ENCODE data around the gene ZNF80.

The ZNF80 gene

GRCh38 chr3:114205541-114205940, 31.8 kb downstream of the ZNF80 start:
- DNase-seq (ENCODE audit: low read depth) = no peak
- TF ChIP-seq, protein P1, sequence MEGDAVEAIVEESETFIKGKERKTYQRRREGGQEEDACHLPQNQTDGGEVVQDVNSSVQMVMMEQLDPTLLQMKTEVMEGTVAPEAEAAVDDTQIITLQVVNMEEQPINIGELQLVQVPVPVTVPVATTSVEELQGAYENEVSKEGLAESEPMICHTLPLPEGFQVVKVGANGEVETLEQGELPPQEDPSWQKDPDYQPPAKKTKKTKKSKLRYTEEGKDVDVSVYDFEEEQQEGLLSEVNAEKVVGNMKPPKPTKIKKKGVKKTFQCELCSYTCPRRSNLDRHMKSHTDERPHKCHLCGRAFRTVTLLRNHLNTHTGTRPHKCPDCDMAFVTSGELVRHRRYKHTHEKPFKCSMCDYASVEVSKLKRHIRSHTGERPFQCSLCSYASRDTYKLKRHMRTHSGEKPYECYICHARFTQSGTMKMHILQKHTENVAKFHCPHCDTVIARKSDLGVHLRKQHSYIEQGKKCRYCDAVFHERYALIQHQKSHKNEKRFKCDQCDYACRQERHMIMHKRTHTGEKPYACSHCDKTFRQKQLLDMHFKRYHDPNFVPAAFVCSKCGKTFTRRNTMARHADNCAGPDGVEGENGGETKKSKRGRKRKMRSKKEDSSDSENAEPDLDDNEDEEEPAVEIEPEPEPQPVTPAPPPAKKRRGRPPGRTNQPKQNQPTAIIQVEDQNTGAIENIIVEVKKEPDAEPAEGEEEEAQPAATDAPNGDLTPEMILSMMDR (IDR thresholded peaks at IDR 0.05; ENCODE audit: insufficient read depth, low read depth, low read length, missing control alignments) = no peak
- H3K4me3 ChIP-seq (ENCODE audit: low read depth, low read length) = no peak overlapping the region

DNA sequence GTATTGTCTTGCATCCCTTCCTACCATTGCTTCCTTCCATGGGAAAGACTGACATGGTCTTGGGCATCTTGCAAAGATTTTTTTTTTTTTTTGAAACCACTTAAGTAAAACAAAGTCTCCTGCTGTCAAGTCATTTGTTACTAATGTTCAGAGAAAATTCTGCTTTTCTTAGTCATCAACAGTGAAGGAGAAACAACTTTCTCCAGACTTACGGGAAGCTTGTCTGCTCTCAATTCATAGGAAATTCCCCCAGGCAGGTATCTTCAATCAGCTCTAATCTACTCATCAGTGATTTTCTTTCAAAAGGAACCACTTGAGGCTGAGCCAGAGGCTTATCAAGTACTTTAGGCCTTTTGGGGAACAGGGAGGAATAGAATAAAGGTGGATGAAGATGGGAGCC, 42.6 kb downstream of the ZNF80 start:
- H3K4me3 ChIP-seq (ENCODE audit: low read depth, low read length) = no peak overlapping the region
- TF ChIP-seq, protein P1 (IDR thresholded peaks at IDR 0.05; ENCODE audit: insufficient read depth, low read depth, low read length, missing control alignments) = no peak
- DNase-seq (ENCODE audit: low read depth) = no peak

DNA sequence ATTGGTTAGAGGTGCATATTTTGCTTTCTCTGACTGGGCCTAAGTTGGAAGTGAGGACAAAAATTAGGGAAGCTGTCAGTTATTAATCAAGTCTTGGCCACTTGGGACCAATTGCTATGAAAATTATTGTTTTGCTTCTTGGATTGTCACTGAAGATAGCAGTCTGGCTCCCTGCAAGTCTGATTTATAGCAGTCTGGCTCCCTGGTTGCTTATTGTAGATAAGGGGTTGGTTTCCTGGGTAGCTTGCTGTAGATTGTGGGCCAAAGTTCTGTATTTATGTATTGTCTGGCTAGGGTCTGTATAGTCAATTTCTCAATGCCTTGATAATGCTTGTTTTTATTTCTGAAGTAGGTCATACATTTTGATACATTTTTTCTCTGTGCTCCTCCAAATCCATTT, 45.2 kb downstream of the ZNF80 start:
- no peak overlapping the region for H3K4me3 ChIP-seq (ENCODE audit: low read depth, low read length)
- TF ChIP-seq, protein P1 (IDR thresholded peaks at IDR 0.05; ENCODE audit: insufficient read depth, low read depth, low read length, missing control alignments) = no peak
- DNase-seq (ENCODE audit: low read depth) = no peak

DNA sequence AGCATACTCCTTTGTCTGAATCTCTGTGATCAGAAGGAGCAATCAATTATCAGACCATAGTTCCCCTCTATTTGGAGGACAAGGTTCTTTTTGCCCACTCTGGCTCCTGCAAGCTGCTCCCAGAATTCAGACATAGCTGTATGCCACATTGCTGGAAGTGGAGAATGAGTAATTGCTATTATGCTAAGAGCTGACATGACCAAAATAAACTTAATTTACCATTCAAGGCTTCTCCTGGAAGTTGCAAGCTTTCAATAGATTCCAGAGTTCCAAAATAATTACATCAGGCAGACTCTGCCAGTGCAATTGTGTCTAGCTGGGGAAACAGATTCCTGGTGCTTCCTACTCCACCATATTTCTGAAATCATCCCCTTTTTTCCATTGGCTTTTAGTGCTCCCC, 50.9 kb downstream of the ZNF80 start:
- no peak for DNase-seq (ENCODE audit: low read depth)
- TF ChIP-seq, protein P1 (IDR thresholded peaks at IDR 0.05; ENCODE audit: insufficient read depth, low read depth, low read length, missing control alignments) = no peak
- H3K4me3 ChIP-seq (ENCODE audit: low read depth, low read length) = no peak overlapping the region

Data from GM12865 (cell line).